ENCODE data around the gene CCDC15.

CCDC15 gene

GRCh38 chr11:124942466-124943253 is 11.3 kb upstream of the CCDC15 start:
- in situ Hi-C loops (cut with HindIII; ENCODE audit: low sequenced_read_pairs): no loop called here

DNA sequence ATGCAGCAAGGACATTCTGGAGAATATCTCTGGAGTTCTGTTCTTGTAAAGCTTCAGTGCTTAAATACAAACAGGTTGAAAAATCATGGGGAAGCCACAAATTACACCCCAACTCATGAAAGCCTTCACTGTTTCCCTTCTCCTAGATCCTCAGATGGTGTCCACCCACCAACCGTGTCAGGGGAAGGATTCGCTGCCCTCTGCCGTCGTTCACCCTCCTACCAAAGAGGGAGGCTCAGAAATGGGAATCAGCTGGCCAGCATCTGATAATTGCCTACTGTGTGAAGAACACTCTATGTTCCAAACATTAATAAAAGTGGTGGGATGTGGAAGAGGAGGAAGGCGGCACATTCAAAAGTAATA is 10.8 kb upstream of the CCDC15 start:
- in situ Hi-C loops (cut with HindIII; ENCODE audit: low sequenced_read_pairs): no loop called here

DNA sequence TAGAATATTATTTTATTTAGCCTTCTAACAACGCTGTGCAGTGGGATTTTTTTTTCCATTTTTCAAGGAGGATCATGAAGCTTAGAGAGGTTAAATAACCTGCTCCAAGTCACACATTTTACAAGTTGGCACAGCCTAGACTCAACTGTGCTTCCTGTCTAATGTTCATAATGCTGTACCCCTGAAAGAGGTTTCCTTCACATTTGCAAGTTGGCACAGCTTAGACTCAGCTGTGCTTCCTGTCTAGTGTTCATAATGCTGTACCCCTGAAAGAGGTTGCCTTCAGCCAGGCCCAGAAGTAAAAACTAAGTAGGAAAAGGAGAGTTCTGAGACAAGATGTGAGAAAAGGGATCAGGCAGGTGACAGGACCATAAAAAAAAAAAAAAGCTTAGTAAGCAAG is 10.3 kb upstream of the CCDC15 start:
- in situ Hi-C loops (cut with HindIII; ENCODE audit: low sequenced_read_pairs): no loop called here

DNA sequence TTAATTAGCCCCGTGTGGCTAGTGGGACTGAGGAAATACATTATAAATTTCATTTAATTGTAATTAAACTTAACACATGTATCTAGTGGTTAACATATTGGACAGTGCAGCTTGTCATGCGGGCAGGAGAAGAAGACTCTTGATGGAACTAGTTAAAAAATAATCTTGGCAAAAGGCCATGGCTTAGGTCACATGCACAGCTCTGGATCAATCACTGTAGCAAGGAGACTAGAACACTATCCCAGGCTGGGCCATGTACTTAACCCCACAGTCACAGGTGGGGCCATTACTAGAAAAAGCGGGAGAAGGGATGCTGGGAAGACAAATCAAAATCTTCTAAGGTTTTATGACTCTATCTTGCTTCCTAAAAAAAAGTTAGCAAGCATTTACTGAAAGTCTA is 9.4 kb upstream of the CCDC15 start:
- in situ Hi-C loops (cut with HindIII; ENCODE audit: low sequenced_read_pairs): no loop called here

DNA sequence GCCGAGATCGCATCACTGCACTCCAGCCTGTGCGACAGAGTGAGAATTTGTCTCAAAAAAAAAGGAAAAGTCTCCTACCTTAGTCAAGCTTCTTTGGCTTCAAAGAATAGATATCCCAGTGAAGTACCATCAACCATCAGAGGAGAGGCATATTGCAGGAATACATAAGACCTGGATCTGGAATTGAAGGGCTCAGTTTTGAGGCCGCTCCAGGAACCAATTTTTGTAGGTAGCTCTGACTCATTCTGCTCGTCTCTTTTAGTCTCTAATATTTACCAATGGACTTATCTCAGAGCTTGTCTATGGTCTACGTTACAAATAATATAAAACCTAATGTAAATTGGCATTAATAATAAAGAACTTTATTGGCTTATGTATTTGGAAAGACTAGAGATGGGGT is 8.2 kb upstream of the CCDC15 start:
- in situ Hi-C loops (cut with HindIII; ENCODE audit: low sequenced_read_pairs): no loop called here

GRCh38 chr11:124946735-124947141 is 7.3 kb upstream of the CCDC15 start:
- in situ Hi-C loops (cut with HindIII; ENCODE audit: low sequenced_read_pairs): no loop called here

GRCh38 chr11:124950601-124951330 is 3.2 kb upstream of the CCDC15 start:
- in situ Hi-C loops (cut with HindIII; ENCODE audit: low sequenced_read_pairs): loop anchor here (25.0 kb wide), 1 partner anchor 462 kb away; no protein-coding TSS in a partner anchor

- in situ Hi-C loops (cut with HindIII; ENCODE audit: low sequenced_read_pairs): loop anchor here (25.0 kb wide), 1 partner anchor 461 kb away; no protein-coding TSS in a partner anchor
Measured at GRCh38 chr11:124951341-124951740, 2.7 kb upstream of the CCDC15 start.

DNA sequence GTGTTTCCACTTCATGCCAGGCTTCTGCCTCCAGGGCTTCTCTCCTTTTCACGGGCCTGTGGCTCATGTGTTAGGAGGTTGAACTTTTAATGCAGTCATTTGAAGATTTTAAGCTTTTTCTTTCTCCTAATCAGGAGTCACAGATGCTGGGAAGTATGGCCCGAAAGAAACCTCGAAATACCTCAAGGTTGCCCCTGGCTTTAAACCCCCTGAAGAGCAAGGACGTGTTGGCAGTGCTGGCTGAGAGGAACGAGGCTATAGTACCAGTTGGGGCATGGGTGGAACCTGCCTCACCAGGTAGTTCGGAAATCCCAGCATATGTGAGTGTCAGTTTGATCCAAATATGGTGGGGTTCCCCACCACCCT is 571 bp downstream of the CCDC15 start:
- in situ Hi-C loops (cut with HindIII; ENCODE audit: low sequenced_read_pairs): loop anchor here (25.0 kb wide), 1 partner anchor 458 kb away; no protein-coding TSS in a partner anchor

GRCh38 chr11:124955035-124955434 is 1.0 kb downstream of the CCDC15 start:
- in situ Hi-C loops (cut with HindIII; ENCODE audit: low sequenced_read_pairs): loop anchor here (5.0 to 25.0 kb wide), 2 partner anchors 167 to 457 kb away; no protein-coding TSS in a partner anchor

DNA sequence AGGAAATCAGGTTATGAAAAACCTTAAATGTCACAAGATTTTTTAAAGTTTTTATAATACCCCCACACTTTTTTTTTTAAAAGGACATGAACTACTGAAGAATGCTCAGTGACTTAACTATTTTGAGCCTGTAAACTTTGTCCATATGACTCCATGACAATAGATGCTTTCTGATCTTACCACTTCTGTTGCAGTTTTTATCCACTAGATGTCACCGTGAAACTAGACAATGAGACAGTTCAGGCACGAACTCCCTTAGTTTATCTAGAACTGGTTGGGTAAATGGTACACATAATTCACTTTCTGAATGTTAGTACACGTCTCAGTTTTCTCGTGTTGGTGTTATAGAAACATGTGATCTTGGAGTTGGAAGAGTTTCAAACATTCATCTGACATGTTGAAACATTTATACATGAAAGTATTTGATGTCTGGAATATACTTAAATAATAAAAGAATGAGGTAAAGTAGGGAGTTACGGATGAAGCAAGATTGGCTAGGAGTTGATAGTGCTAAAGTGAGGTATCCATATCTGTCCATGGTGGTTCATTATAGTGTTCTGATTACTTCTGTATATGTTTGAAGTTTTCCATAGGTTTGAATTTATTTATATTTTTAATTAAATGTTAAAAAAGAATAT is 8.1 kb downstream of the CCDC15 start:
- in situ Hi-C loops (cut with HindIII; ENCODE audit: low sequenced_read_pairs): loop anchor here (25.0 kb wide), 1 partner anchor 450 kb away; no protein-coding TSS in a partner anchor

DNA sequence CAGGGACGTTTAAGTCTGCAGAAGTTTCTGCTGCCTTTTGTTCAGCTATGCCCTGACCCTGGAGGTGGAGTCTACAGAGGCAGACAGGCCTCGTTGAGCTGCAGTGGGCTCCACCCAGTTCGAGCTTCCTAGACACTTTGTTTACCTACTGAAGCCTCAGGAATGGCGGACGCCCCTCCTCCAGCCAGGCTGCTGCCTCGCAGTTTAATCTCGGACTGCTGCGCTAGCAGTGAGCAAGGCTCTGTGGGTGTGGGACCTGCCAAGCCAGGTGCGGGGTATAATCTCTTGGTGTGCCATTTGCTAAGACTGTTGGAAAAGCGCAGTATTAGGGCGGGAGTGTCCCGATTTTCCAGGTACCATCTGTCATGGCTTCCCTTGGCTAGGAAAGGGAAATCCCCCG is 14.2 kb downstream of the CCDC15 start:
- in situ Hi-C loops (cut with HindIII; ENCODE audit: low sequenced_read_pairs): loop anchor here (25.0 kb wide), 1 partner anchor 444 kb away; no protein-coding TSS in a partner anchor

GRCh38 chr11:124970925-124971324 is 16.9 kb downstream of the CCDC15 start:
- in situ Hi-C loops (cut with HindIII; ENCODE audit: low sequenced_read_pairs): loop anchor here (25.0 kb wide), 1 partner anchor 441 kb away; no protein-coding TSS in a partner anchor

GRCh38 chr11:124971810-124972209 is 17.8 kb downstream of the CCDC15 start:
- in situ Hi-C loops (cut with HindIII; ENCODE audit: low sequenced_read_pairs): loop anchor here (25.0 kb wide), 1 partner anchor 440 kb away; no protein-coding TSS in a partner anchor

DNA sequence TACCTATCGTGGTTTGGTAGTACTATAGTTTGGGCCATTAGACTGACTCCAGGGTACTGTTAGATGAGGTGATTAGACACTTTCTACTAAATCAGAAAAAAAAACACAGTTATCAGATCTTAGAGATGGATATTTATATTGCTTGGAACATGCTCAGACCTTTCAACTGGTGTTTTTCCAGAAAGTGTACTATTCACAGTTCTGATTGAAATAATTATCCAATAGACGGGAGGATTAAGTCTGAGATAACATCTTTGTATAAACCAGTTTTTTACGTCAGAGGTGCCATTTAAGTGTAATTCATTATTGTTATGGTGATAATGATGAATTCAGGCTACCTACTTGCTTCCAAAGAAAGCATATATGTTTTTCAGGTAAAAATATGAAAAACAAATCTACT is 22.5 kb downstream of the CCDC15 start:
- in situ Hi-C loops (cut with HindIII; ENCODE audit: low sequenced_read_pairs): no loop called here

GRCh38 chr11:124977006-124977405 is 23.0 kb downstream of the CCDC15 start:
- in situ Hi-C loops (cut with HindIII; ENCODE audit: low sequenced_read_pairs): no loop called here

- in situ Hi-C loops (cut with HindIII; ENCODE audit: low sequenced_read_pairs): no loop called here
Measured at GRCh38 chr11:124978316-124978715, 24.3 kb downstream of the CCDC15 start.

DNA sequence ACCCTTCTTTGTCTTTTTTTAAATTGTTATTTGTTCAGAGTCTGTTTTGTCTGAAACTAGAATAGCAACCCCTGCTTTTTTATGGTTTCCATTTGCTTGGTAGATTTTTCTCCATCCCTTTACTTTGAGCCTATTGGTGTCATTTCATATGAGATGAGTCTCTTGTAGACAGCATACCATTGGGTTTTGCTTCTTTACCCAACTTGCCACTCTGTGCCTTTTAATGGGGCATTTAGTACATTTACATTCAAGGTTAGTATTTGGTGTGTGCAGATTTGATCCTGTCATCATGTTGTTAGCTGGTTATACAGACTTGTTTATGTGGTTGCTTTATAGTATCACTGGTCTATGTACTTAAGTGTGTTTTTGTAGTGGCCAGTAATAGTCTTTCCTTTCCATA is 28.0 kb downstream of the CCDC15 start:
- in situ Hi-C loops (cut with HindIII; ENCODE audit: low sequenced_read_pairs): no loop called here

DNA sequence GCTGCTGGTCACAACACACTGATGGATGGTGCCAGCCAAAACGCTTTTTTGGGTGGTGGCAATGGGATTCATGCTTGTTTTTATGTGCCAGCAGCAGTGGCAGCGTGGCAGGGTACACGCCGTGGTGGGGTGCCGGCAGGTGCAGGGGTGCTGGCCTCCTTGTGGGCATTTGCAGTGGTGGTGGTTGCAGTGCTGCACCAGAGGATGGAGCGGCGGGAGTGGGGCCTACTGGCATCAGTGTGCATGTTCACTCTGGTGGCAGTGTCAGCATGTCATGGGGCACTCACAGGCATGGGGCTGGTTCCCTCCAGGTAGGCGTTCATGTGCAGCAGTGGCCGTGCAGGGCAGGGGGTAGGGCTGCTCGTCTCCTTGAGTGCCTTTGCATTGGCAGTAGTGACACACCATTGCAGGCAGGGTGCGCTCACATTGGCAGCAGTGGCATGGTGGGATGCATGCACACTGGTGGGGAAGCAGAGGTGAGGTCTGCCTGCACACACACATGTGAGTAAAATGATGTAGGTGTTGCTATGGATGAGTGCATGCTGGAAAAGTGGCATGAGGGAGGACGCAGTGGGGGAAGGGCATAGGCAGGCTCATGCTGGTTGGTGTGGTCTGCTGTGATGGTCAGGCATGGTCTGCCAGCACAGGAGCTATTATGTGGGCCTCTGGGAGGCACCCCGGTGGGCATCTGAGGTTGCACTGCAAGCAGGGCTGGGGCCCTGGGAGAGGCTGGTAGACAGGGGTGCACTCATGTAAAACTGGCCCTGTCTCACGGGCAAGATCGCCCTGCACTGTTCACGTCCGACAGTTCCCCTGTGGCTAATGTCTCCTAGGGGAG is 29.9 kb downstream of the CCDC15 start:
- in situ Hi-C loops (cut with HindIII; ENCODE audit: low sequenced_read_pairs): no loop called here

DNA sequence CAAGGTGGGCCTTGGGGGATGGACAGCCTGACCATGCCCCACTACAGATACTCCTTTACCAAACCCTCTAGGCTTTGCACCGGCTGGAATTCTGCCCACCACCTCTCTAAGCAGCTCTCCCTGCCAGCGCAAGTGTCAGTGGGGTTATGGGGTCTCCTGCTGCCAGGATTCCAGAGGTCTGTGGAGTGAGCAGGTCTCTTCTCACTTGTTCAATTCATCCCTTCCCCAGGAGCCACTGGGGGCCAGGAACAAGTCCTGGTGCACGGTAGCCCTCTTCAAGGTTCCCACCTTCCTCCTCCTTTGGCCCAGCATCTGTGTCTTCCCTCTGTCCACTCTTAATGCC is 30.5 kb downstream of the CCDC15 start:
- in situ Hi-C loops (cut with HindIII; ENCODE audit: low sequenced_read_pairs): no loop called here

- in situ Hi-C loops (cut with HindIII; ENCODE audit: low sequenced_read_pairs): no loop called here
Measured at GRCh38 chr11:124987096-124987495, 33.1 kb downstream of the CCDC15 start.
